ENCODE measurements around the gene KIAA0040. TPM values are rescaled to one million over a fixed set of nuclear protein-coding genes. Genes with fewer than 3 reads are reported as not detected.

KIAA0040 gene
- total RNA-seq, 1 experiment from 2014 or later: 27.7 TPM

DNA sequence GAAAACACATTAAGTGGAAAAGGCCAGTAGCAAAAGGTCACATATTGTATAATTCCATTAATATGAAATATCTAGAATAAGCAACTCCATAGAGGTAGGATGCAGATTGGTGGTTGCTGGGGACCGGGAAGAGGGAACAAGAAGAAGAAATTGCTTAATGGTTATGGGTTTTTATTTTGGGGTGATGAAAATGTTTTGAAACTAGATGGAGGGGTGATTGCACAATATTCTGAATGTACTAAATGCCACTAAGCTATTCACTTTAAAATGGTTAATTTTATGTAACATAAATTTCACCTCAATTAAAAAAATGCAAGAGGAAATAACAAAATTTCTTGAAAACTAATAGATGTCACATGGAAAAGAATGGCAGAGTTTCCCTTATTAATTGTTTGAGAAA, 6.7 kb downstream of the KIAA0040 start:
- CTCF ChIA-PET: interaction anchor here (0.9 to 8.4 kb wide), 6 partner anchors 9 to 133 kb away, joined by 3 to 78 read pairs (median 8); no protein-coding TSS in a partner anchor
- Mint-ChIP-seq H3K9me3 (ENCODE audit: unreplicated experiment) (no peaks in the 10 kb centered on the region), H3K27ac (ENCODE audit: low read depth, unreplicated experiment) (no peak overlapping the region), H3K27me3 (ENCODE audit: insufficient read depth, unreplicated experiment) (no peaks in the 10 kb centered on the region), H3K4me1 (ENCODE audit: insufficient read depth, unreplicated experiment) (peaks cover 21% of the 10 kb centered on the region), H3K4me3 (ENCODE audit: unreplicated experiment) (no peak overlapping the region), H3K36me3 (ENCODE audit: insufficient read depth, unreplicated experiment) (peaks cover 7% of the 10 kb centered on the region)
- DNase-seq (ENCODE audit: unreplicated experiment): no peak
- TF ChIP-seq CTCF (IDR thresholded peaks at IDR 0.05; ENCODE audit: unreplicated experiment): no peak
- POLR2A ChIA-PET: no interaction called here
- BruUV-seq (replicated peaks): no TSS peak
- intact Hi-C loops (cut with micrococcal nuclease): no loop called here

- Mint-ChIP-seq H3K4me3 (ENCODE audit: unreplicated experiment) (no peak overlapping the region), H3K27me3 (ENCODE audit: insufficient read depth, unreplicated experiment) (no peaks in the 10 kb centered on the region), H3K4me1 (ENCODE audit: insufficient read depth, unreplicated experiment) (peaks cover 20% of the 10 kb centered on the region), H3K36me3 (ENCODE audit: insufficient read depth, unreplicated experiment) (peaks cover 7% of the 10 kb centered on the region), H3K9me3 (ENCODE audit: unreplicated experiment) (no peaks in the 10 kb centered on the region), H3K27ac (ENCODE audit: low read depth, unreplicated experiment) (peak overlapping the region; percentile 4)
- intact Hi-C loops (cut with micrococcal nuclease): no loop called here
- no peak for DNase-seq (ENCODE audit: unreplicated experiment)
- ChIA-PET CTCF (interaction anchor here (1.0 to 2.8 kb wide), 12 partner anchors 8 to 135 kb away, joined by 3 to 21 read pairs (median 8); no protein-coding TSS in a partner anchor), POLR2A (interaction anchor here (1.1 to 5.5 kb wide), 2 partner anchors 8 to 183 kb away, joined by 3 to 32 read pairs; partner anchors contain the start of gene KIAA0040)
- BruUV-seq (replicated peaks): no TSS peak
- TF ChIP-seq CTCF (IDR thresholded peaks at IDR 0.05; ENCODE audit: unreplicated experiment): no peak
These were observed 9.0 kb downstream of the KIAA0040 start for GRCh38 chr1:175183586-175183985.

GRCh38 chr1:175182201-175182746, 10.3 kb downstream of the KIAA0040 start:
- intact Hi-C loops (cut with micrococcal nuclease): no loop called here
- Mint-ChIP-seq H3K27me3 (ENCODE audit: insufficient read depth, unreplicated experiment) (no peaks in the 10 kb centered on the region), H3K9me3 (ENCODE audit: unreplicated experiment) (no peaks in the 10 kb centered on the region), H3K4me1 (ENCODE audit: insufficient read depth, unreplicated experiment) (peaks cover 20% of the 10 kb centered on the region), H3K4me3 (ENCODE audit: unreplicated experiment) (no peak overlapping the region), H3K27ac (ENCODE audit: low read depth, unreplicated experiment) (no peak overlapping the region), H3K36me3 (ENCODE audit: insufficient read depth, unreplicated experiment) (no peaks in the 10 kb centered on the region)
- no peak for DNase-seq (ENCODE audit: unreplicated experiment)
- TF ChIP-seq CTCF (IDR thresholded peaks at IDR 0.05; ENCODE audit: unreplicated experiment): no peak
- CTCF ChIA-PET: interaction anchor here (0.6 to 2.8 kb wide), 6 partner anchors 24 to 136 kb away, joined by 3 to 21 read pairs (median 12); no protein-coding TSS in a partner anchor
- no TSS peak for BruUV-seq (replicated peaks)
- POLR2A ChIA-PET: interaction anchor here (5.5 kb wide), 1 partner anchor 9 kb away, joined by 32 read pairs; the partner anchor contains the start of gene KIAA0040

DNA sequence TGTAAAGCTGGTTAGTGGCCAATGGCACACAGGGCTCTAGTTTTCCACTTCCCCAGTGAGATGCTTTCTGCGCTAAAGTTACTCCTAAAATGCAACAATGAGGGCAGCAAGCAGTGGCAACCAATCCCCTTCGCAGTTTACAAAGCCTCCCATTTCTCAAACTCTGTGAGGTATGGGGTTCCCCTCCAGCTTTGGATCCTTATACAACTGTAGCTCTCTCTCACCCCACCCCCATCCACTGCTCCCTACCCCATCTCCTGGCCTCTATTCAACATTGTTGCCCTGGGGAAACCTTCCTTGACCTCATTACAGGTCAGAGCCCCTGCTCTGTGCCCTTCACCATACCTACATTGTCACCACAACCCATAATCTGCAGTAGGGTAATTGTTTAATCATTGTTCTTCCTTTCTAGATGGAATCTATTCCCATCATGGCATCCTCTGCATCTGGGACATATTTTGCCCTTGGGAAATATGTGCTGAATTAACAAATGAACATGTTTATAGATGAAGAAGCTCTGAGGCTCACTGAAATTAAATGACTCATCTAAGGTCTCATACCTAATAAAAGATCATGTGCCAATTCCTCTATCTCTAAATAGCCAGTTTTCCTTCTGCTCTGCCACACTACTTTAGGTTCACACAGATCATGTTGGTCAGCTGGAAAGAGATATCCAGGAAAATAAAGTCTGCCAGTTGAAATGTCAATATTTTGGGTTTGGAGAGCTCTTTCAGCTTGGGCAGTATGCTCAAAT, 12.6 kb downstream of the KIAA0040 start:
- intact Hi-C loops (cut with micrococcal nuclease): no loop called here
- DNase-seq (ENCODE audit: unreplicated experiment): peak; percentile 25
- no peak for TF ChIP-seq CTCF (IDR thresholded peaks at IDR 0.05; ENCODE audit: unreplicated experiment)
- no peak overlapping the region for H3K4me3 Mint-ChIP-seq (ENCODE audit: unreplicated experiment)
- CTCF ChIA-PET: interaction anchor here (1.0 to 4.8 kb wide), 15 partner anchors 8 to 139 kb away, joined by 3 to 21 read pairs (median 6); no protein-coding TSS in a partner anchor
- H3K27me3 Mint-ChIP-seq (ENCODE audit: insufficient read depth, unreplicated experiment): no peaks in the 10 kb centered on the region
- BruUV-seq (replicated peaks): no TSS peak
- peaks cover 10% of the 10 kb centered on the region for H3K36me3 Mint-ChIP-seq (ENCODE audit: insufficient read depth, unreplicated experiment)
- POLR2A ChIA-PET: interaction anchor here (0.6 to 5.5 kb wide), 4 partner anchors 10 to 388 kb away, joined by 3 to 32 read pairs (median 4); partner anchors contain the start of gene KIAA0040
- peaks cover 8% of the 10 kb centered on the region for H3K4me1 Mint-ChIP-seq (ENCODE audit: insufficient read depth, unreplicated experiment)
- H3K27ac Mint-ChIP-seq (ENCODE audit: low read depth, unreplicated experiment): no peak overlapping the region
- H3K9me3 Mint-ChIP-seq (ENCODE audit: unreplicated experiment): no peaks in the 10 kb centered on the region

Data from MCF 10A (cell line).